Measurements from ENCODE around the gene TEX19. TPM values are rescaled to one million over a fixed set of nuclear protein-coding genes. Genes with fewer than 3 reads are reported as not detected.

Gene TEX19
- total and polyA plus RNA-seq, 2 of the 4 experiments (the other 2 are of a cell fraction) = under 0.01 to 0.03 TPM

DNA sequence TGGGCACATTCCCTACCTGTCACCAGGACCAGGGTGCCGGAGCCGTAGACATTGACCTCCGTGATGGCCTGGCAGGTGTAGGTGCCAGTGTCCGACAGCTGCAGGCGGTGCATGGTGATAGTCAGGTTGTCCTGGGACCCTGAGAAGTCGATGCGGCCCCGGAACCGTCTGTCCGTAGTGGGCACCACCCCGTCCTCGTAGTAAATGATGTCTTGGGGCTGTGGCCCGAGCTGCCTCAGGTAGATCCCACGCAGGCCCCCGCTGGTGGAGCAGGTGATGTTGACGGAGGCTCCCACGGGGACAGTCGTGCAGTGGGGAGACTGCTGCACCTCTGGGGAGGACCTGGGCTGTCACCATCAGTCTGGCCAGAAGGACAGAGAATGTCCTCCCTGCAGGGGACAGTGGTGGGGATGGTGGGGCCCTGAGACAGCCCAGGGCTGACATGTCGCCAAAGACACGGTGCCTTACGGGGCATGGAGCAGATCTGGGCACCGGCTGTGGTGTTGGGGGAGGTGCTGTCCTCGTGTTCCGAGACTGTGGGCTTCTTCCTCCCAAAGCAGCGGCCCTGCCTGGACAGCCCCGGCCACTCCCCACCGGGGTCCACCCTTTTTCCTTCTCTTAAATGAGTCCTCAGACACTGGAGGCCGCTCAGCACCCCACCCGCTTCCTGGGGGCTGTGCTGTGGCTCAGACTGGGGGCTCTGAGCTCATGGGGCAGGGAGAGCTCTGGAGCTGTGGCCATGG lies 42.2 kb upstream of the TEX19 start:
- H3K4me1 ChIP-seq (ENCODE audit: control insufficient read depth, insufficient read depth, low read length) = no peaks in the 10 kb centered on the region
- H3K14ac ChIP-seq (replicated peaks; ENCODE audit: low read depth, low read length) = no peak overlapping the region
- DNase-seq (no peak), ATAC-seq (ENCODE audit: low read depth) (no peak)
- no peak overlapping the region for H2BK15ac ChIP-seq (ENCODE audit: low read depth, low read length)
- no peak overlapping the region for H3K18ac ChIP-seq (ENCODE audit: low read depth, low read length)
- H2BK5ac ChIP-seq (ENCODE audit: low read depth, low read length, poor library complexity, severe bottlenecking) = no peak overlapping the region
- dilution Hi-C loops (cut with HindIII; ENCODE audit: low sequenced_read_pairs, unreplicated experiment) (no loop called here), in situ Hi-C loops (cut with MboI; ENCODE audit: low sequenced_read_pairs) (no loop called here), intact Hi-C loops (cut with micrococcal nuclease) (no loop called here)
- peaks cover 36% of the 10 kb centered on the region for H3K27me3 ChIP-seq (ENCODE audit: control insufficient read depth, insufficient read depth, low read length)
- no peak overlapping the region for H3K4me2 ChIP-seq (ENCODE audit: low read depth, low read length)
- no peak overlapping the region for H3K4ac ChIP-seq (ENCODE audit: low read depth, low read length)
- no peak overlapping the region for H3K23ac ChIP-seq (ENCODE audit: low read depth, low read length)
- no peaks in the 10 kb centered on the region; the same call in 1 of the 2 replicates for H4K20me1 ChIP-seq (ENCODE audit: insufficient read depth, low read length)
- H2AFZ ChIP-seq (replicated peaks; ENCODE audit: low read length, poor library complexity) = no peak overlapping the region
- ChIA-PET POLR2A (ENCODE audit: unreplicated experiment) (no interaction called here), CTCF (no interaction called here)
- H2BK120ac ChIP-seq (ENCODE audit: low read depth, low read length) = no peak overlapping the region
- H3K56ac ChIP-seq (ENCODE audit: extremely low read depth, insufficient read depth, low read length) = no peak overlapping the region
- peak overlapping the region; percentile 16 for H2AK9ac ChIP-seq (replicated peaks; ENCODE audit: low read depth, low read length, poor library complexity)
- no peak overlapping the region for H4K5ac ChIP-seq (ENCODE audit: low read depth, low read length)
- no peaks in the 10 kb centered on the region for H3K79me1 ChIP-seq (ENCODE audit: low read depth in 1 of 2, low read length in 2 of 2)
- no TSS peak for BruUV-seq (replicated peaks)
- no peak overlapping the region for H3K4me3 ChIP-seq (ENCODE audit: insufficient read depth, low read depth, low read length)
- H3K9me3 ChIP-seq (ENCODE audit: control insufficient read depth, insufficient read depth, low read length) = no peaks in the 10 kb centered on the region
- H3K9me1 ChIP-seq (ENCODE audit: insufficient read depth, low read length) = peaks cover 7% of the 10 kb centered on the region; the same call in 1 of the 2 replicates
- no peak overlapping the region for H2AK5ac ChIP-seq (ENCODE audit: low read depth, low read length)
- no peak overlapping the region for H4K91ac ChIP-seq (ENCODE audit: insufficient read depth, low read depth, low read length)
- no peak overlapping the region for H4K8ac ChIP-seq (ENCODE audit: low read depth in 2 of 2, low read length in 2 of 2)
- no peak overlapping the region for H3K9ac ChIP-seq (ENCODE audit: low read depth, low read length)
- H2BK20ac ChIP-seq (ENCODE audit: low read depth, low read length) = no peak overlapping the region
- 78% methylated on average over 17 of the region's 29 CpGs; no CpG with 5 or more reads in 1 of the 2 experiments for WGBS, 2 experiments (ENCODE audit: extremely low coverage in 2 of 2, insufficient read length in 1 of 2)
- TF ChIP-seq, protein P1, sequence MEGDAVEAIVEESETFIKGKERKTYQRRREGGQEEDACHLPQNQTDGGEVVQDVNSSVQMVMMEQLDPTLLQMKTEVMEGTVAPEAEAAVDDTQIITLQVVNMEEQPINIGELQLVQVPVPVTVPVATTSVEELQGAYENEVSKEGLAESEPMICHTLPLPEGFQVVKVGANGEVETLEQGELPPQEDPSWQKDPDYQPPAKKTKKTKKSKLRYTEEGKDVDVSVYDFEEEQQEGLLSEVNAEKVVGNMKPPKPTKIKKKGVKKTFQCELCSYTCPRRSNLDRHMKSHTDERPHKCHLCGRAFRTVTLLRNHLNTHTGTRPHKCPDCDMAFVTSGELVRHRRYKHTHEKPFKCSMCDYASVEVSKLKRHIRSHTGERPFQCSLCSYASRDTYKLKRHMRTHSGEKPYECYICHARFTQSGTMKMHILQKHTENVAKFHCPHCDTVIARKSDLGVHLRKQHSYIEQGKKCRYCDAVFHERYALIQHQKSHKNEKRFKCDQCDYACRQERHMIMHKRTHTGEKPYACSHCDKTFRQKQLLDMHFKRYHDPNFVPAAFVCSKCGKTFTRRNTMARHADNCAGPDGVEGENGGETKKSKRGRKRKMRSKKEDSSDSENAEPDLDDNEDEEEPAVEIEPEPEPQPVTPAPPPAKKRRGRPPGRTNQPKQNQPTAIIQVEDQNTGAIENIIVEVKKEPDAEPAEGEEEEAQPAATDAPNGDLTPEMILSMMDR (conservative IDR thresholded peaks at IDR 0.05; ENCODE audit: low read depth, low read length) = no peak
- TF ChIP-seq MAZ (IDR thresholded peaks at IDR 0.05; ENCODE audit: borderline replicate concordance, low read depth, low read length) (no peak), NFE2L2 (IDR thresholded peaks at IDR 0.05; ENCODE audit: low read depth, low read length) (no peak), RFX5 (IDR thresholded peaks at IDR 0.05; ENCODE audit: low read depth, low read length) (no peak), CEBPB (IDR thresholded peaks at IDR 0.05; ENCODE audit: low read depth, low read length) (no peak), MAFK (IDR thresholded peaks at IDR 0.05; ENCODE audit: low read depth, low read length) (no peak), MXI1 (IDR thresholded peaks at IDR 0.05; ENCODE audit: borderline replicate concordance, low read depth, low read length) (no peak), CHD1 (IDR thresholded peaks at IDR 0.05; ENCODE audit: low read depth, low read length) (no peak)
- TF ChIP-seq, protein P2, sequence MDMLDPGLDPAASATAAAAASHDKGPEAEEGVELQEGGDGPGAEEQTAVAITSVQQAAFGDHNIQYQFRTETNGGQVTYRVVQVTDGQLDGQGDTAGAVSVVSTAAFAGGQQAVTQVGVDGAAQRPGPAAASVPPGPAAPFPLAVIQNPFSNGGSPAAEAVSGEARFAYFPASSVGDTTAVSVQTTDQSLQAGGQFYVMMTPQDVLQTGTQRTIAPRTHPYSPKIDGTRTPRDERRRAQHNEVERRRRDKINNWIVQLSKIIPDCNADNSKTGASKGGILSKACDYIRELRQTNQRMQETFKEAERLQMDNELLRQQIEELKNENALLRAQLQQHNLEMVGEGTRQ (IDR thresholded peaks at IDR 0.05; ENCODE audit: low read depth, low read length) = no peak
- H3K27ac ChIP-seq (ENCODE audit: insufficient read depth, low read length) = no peak overlapping the region
- no peaks in the 10 kb centered on the region for H3K36me3 ChIP-seq (ENCODE audit: control insufficient read depth, insufficient read depth, low read length)

Measured in IMR-90 (cell line).